Chondrocyte (in vitro differentiated cells): ENCODE data around the gene KLHL7. TPM values are rescaled to one million over a fixed set of nuclear protein-coding genes. Genes with fewer than 3 reads are reported as not detected.

ENCODE experiments used
- DNase-seq: peaks from one replicate; pipeline ENCODE4 v3.0.0; 2021; ENCODE audit warnings: mixed read lengths, low spot score
- H3K27ac Mint-ChIP-seq: one replicate; pipeline ENCODE4 v1.8.0; 2021; ENCODE audit warnings: mild to moderate bottlenecking, moderate library complexity, mixed read lengths; ENCODE audit not compliant: unreplicated experiment
- H3K27me3 Mint-ChIP-seq: 2 replicates; pipeline ENCODE4 v1.8.0; 2021; ENCODE audit warnings: low read depth, mixed read lengths
- H3K36me3 Mint-ChIP-seq: 2 replicates; pipeline ENCODE4 v1.8.0; 2021; ENCODE audit warnings: low read depth, mixed read lengths
- H3K4me1 Mint-ChIP-seq: 2 replicates; pipeline ENCODE4 v1.8.0; 2021; ENCODE audit warnings: low read depth, mild to moderate bottlenecking, mixed read lengths
- H3K4me3 Mint-ChIP-seq: one replicate; pipeline ENCODE4 v1.8.0; 2021; ENCODE audit warnings: mild to moderate bottlenecking, moderate library complexity, mixed read lengths; ENCODE audit not compliant: unreplicated experiment
- H3K9me3 Mint-ChIP-seq: 2 replicates; pipeline ENCODE4 v1.8.0; 2021; ENCODE audit warnings: low read depth, mixed read lengths
- CTCF ChIP-seq: fragments of 200-600 bp; sonication (generic); IDR thresholded peaks from 2 replicates; pipeline ENCODE4 v1.5.0; 2021; ENCODE audit warnings: antibody characterized with exemption, mild to moderate bottlenecking, moderate library complexity
- total RNA-seq: library from RNA; stranded (reverse); gene quantifications from 3 replicates; pipeline ENCODE4 v1.2.1, GENCODE V29; 2021

The KLHL7 gene
- total RNA-seq, 1 donor from 2014 or later: 38.1 TPM

- Mint-ChIP-seq H3K36me3 (peaks cover 2% of the 10 kb centered on the region), H3K27ac (no peak overlapping the region), H3K9me3 (no peaks in the 10 kb centered on the region), H3K27me3 (no peaks in the 10 kb centered on the region), H3K4me1 (no peaks in the 10 kb centered on the region), H3K4me3 (no peak overlapping the region)
- no peak for DNase-seq
- no peak for TF ChIP-seq CTCF
These were observed 62.7 kb downstream of the KLHL7 start for GRCh38 chr7:23168111-23168885.

GRCh38 chr7:23175938-23176337 is 70.4 kb downstream of the KLHL7 start:
- H3K4me1 Mint-ChIP-seq: peaks cover 4% of the 10 kb centered on the region
- no peak for DNase-seq
- TF ChIP-seq CTCF: no peak
- peaks cover 6% of the 10 kb centered on the region for H3K36me3 Mint-ChIP-seq
- no peak overlapping the region for H3K4me3 Mint-ChIP-seq
- H3K27ac Mint-ChIP-seq: no peak overlapping the region
- no peaks in the 10 kb centered on the region for H3K27me3 Mint-ChIP-seq
- H3K9me3 Mint-ChIP-seq: no peaks in the 10 kb centered on the region

GRCh38 chr7:23181684-23182553 is 76.3 kb downstream of the KLHL7 start, which contains the start of gene NUP42:
Gene NUP42 (plus strand): TSS chr7:23182048. CDS start chr7:23182086, 38 bp downstream.
- no peak for TF ChIP-seq CTCF
- peaks cover 26% of the 10 kb centered on the region for H3K4me1 Mint-ChIP-seq
- peak within 1 kb of the TSS; percentile 91 for H3K4me3 Mint-ChIP-seq
- peak within 1 kb of the TSS; percentile 100 for H3K27ac Mint-ChIP-seq
- DNase-seq: peak; percentile 98
- H3K27me3 Mint-ChIP-seq: no peaks in the 10 kb centered on the region
- peaks cover 5% of the 10 kb centered on the region for H3K36me3 Mint-ChIP-seq
- H3K9me3 Mint-ChIP-seq: no peaks in the 10 kb centered on the region

GRCh38 chr7:23183279-23184012 is 77.9 kb downstream of the KLHL7 start:
- H3K27ac Mint-ChIP-seq: peak overlapping the region; percentile 100
- peaks cover 8% of the 10 kb centered on the region for H3K36me3 Mint-ChIP-seq
- H3K27me3 Mint-ChIP-seq: no peaks in the 10 kb centered on the region
- TF ChIP-seq CTCF: no peak
- no peaks in the 10 kb centered on the region for H3K9me3 Mint-ChIP-seq
- peaks cover 26% of the 10 kb centered on the region for H3K4me1 Mint-ChIP-seq
- DNase-seq: no peak
- peak overlapping the region; percentile 91 for H3K4me3 Mint-ChIP-seq

- no peak for DNase-seq
- Mint-ChIP-seq H3K4me3 (peak overlapping the region; percentile 91), H3K27me3 (no peaks in the 10 kb centered on the region), H3K36me3 (peaks cover 10% of the 10 kb centered on the region), H3K27ac (peak overlapping the region; percentile 49), H3K4me1 (peaks cover 26% of the 10 kb centered on the region), H3K9me3 (no peaks in the 10 kb centered on the region)
- TF ChIP-seq CTCF: no peak
These were observed 78.7 kb downstream of the KLHL7 start for GRCh38 chr7:23184291-23184690.
